NCI-H146 treated with DMSO at 0.1 percent for 48 hours (cell line): ENCODE data around the gene SEMA3D.

Source experiments
- DNase-seq: peaks from one replicate; lab custom pipeline; 2025; ENCODE audit not compliant: unreplicated experiment; lab: John Stamatoyannopoulos, UW

The SEMA3D gene

DNA sequence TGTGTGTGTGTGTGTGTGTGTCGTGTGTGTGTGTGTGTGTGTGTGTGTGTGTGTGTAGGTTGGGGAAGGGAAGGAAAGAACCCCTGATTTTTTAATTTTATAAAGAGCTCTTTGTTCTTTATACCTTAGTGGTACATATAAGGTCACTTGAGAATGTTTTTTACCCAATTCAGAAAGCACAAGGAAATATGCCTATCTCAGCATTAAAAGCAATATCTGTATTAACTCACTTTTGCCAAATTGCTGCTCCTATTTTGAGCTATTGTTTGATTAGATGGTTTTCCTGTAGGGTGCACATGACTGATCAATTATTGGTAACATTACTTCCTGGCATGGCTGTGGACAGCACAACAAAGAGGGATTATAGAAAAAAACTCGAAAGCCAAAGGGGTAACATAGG, 60.5 kb downstream of the SEMA3D start:
- no peak for DNase-seq

DNA sequence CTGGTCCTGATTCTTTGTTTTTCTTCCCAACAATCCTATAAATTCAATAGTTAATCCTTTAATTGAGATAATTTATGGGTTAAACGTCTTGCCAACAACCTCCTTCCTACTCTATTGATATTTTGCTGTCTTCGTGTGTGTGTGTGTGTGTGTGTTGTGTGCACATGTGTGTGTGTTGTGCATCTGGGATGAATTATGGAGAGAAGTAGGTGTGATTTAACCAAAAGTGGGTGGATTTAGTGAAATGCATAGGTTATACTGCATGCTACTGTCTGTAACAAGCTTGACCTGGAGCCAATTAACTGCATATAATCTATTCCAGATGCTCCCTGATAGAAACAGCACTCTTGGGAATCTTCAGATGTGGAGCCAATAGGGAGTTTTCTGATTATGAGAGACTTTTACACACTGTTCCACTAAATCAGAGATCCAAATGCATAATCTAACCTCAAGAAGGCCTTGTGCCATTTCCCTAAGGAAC, 61.2 kb downstream of the SEMA3D start:
- no peak for DNase-seq

DNA sequence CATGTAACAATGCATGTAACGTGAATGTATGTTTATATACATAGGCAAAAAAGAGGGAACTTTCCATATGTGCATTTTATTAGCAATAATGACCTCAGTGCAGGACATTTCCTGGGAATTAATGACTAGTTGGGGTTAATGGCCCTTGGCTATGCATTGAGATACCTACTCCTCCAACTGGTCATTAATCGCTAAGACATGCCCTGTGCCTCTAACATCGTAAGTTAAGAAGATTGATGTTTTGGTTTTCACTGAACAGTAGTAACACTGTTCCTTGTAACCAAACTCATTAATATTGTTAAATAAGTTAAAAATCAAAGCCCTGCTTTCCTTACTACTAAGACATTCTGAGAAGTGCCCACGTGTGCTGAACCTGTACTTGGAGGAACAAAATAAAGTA, 61.7 kb downstream of the SEMA3D start:
- no peak for DNase-seq

DNA sequence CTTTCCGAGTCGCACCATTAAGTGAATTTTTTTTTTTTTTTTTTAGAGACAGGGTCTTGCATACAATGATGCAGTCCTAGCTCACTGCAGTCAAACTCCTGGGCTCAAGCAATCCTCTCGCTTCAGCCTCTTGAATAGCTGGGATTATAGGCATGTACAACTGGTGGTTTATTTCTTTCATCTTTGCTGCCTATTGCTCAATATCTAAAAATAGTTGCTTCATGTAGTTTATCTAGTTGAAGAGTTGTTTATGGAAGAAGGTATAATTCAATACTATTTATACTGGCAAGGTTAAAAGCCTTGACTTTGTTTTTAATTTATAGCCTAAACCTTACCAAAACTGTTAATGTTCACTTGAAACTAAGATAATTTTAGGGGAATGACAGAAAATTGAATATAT, 66.9 kb downstream of the SEMA3D start:
- no peak for DNase-seq

DNA sequence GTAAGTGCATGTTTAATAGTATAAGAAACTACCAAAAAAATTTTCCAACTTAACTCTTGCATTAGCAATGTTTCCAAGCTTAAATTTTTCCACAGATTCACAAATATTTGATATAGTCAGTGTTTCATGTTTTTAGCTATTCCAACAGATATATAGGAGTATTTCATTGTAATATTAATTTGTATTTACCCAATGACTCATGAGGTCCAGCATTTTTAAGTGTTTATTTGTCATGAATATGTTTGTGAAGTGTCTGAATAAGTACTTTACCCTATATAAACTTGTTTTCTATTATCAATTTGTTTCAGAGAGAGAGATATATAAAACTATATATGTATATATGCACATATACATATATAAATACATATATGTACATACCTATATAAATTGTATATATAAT, 71.0 kb downstream of the SEMA3D start:
- DNase-seq, result no peak

DNA sequence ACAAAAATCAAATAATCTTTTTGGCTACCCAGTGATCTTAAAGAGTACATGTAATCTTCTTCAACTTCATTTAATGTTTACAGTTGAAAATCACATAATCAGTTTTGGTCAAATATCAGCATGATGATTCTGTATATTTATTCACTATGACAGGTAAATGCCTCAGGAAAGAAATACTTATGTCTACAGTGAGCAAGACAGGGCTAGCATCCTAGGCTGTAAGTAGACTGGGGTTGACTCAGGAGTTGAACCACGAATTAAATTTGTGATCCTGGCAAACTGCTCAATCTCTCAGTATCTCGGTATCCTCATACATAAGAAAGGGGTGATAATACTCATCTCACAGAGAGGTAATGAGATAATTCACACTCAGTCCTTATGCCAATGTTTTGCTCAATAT, 71.8 kb downstream of the SEMA3D start:
- no peak for DNase-seq

DNA sequence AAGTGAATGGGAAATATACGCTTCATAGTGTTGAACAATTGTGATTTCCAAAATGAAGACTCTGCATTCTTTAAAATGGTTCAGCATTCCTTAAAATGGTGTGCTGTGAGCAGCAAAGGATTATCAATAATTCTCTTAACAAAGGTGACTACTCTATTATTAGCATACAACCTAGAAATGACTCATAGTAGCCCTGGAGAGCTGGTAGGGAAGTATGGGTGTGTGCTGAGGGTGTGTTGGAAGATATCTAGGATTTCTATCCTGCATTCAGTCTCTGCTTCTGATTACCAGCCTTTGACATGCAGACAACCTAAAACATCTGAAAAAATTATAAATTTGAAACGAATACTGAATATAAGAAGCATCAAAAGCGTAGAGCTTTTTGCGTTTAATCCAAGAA, 72.5 kb downstream of the SEMA3D start:
- DNase-seq, result no peak

DNA sequence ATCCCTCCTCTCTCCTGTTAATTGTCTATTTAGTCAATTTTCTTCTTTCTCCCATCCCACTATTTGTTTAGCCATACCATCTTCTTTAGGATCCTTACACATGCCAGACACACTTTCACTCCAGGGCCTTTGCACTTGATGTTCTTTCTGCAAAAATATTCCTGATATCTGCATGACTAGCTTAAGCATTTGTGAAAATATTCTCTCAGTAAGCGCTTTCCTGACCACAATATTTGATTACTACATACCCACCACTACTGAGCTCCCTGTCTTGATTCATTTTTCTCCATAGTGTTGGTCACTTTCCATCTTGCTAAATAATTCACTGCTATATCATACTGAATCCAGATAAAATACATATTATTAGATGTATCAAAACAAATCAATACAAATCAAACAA, 75.1 kb downstream of the SEMA3D start:
- DNase-seq, result no peak

DNA sequence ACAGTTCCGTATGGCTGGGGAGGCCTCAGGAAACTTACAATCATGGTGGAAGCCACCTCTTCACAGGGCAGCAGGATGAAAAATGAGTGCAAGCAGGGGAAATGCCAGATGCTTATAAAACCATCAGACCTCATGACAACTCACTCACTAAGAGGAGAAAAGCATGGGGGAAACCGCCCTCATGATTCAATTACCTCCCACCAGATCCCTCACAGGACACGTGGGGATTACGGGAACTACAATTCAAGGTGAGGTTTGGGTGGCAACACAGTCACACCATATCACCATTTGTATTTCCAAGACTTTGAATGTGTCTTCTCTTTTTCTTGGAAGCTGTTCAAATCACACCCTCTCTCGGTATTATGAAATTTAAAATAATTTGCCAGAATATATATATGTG, 80.1 kb downstream of the SEMA3D start:
- DNase-seq, result no peak

DNA sequence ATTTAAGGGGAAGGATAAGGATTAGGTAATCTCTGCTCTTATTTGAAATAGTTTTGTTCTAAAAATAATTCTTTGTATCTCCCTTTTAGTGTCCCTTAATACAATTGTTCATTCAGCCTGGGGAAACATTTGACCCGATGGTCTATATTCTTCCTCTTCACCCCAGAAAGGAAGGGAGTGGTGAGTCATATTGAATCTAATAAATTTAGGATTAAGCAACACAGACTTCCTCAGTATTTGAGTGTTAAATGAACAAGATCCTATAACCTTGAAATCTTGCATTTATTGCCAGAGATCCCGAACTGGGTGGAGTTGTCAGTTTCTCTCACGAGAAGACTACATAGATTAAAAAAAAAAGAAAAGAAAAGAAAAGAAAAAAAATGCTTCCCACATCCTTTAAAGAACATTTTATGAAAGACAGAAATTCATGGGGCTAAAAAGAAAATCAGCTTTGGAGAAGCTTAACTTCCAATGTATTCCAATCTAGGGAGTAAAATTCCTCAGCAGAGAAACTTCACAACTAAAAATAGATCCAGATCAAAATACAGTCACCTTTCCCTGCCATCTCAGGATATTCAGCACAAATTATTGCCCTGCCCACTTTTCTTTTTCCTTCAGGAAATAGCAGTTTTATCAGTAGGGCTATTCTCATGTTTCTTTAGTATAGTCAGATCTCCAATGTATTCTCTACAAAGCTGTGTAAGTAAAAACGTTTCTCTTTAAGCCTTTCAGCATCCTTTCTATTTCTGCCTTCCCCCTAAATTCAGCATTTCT, 82.2 kb downstream of the SEMA3D start:
- DNase-seq, result no peak

DNA sequence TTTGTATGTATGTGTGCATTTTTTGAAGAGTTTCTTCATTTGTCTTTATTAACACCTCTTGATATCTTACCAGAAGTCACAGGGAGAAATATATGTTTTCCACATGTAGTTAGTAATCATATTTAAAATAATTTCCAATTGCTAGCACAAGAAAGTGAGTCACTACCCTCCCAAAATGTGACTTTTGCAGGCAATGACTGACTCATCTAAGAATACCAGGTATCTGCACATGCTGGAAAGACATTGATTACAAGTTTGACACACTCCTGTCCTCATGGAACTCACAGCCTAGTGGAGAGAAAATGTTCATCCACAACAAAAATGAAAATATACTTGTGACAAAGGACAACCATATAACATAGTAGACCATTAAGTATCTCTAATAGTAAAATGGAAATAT, 82.9 kb downstream of the SEMA3D start:
- no peak for DNase-seq

DNA sequence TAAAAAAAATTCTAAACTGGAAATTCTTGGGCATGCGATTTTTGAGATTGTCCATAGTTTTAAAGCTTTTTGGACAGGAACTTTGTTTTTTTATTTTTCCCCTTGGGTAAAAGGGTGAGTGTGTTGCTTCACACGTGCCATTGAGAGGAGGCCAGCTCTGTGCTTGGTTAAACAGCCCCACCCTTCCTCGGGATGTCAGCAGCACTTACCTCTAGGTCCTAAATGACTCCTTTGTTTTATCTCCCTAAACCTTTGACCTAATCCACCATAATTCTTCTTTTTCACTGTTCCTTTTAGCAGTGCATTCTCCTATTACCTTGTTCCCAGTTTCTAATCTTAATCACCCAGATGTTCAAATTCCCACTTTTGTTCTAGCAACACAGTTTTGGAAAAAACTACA, 83.5 kb downstream of the SEMA3D start:
- DNase-seq, result no peak

DNA sequence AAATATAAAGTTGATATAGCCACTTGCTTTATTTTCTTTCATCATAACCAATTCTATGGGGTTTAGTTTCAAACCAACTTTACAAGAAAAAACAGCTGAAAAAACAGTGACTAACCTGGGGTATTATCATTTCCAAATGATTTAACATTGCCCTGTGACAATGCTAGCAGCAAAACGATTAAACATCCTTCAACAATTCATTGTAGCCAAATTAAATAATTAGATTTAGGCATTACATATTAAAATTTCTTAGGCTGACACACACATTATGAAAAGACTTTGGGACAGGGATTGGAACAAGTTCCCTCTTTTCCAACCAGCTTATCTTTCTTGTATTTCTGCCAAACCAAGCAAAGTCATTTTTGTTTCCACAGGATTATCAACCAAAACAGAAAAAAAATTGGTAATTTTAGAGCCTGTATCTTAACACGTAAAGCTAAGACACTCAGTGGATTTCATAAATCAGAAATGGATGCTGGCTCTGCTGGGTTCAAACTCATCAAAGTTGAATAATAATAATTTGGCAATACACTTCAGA, 84.0 kb downstream of the SEMA3D start:
- DNase-seq, result no peak

DNA sequence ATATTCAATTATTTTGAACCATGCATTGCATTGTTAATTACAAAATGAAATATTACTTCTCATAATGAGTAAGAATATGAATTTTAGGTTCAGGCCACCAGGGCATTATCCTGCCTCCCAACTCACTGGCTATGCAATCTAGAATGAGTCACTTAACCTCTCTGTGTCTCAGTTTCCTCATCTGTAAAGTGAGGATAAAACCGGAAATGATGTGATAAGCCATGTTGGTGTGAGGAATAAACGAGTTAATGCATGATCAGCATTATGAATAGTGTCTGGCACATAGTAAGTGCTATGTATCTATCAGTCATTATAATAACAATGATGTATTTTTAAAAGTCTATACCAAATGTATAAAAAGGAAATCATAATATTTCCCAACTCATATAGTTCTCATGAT, 85.5 kb downstream of the SEMA3D start:
- DNase-seq, result no peak

DNA sequence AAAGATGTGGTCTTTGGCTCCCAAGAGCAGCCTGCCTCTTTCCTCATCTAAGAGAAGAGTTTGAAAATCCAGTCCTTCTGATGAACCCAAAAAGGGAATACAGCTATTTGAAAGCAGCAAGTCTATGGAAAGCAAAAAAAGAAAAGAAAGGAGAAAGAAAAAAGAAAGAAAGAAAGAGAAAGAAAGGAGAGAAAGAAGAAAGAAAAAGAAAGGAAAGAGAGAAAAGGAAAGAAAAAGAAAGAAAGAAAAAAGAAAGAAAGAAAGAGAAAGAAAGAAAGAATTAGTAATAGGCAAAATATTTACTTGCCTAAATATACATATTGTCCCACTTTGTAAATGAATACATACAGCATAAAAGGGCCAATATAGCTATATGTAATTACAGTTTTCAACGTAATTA, 89.0 kb downstream of the SEMA3D start:
- no peak for DNase-seq

DNA sequence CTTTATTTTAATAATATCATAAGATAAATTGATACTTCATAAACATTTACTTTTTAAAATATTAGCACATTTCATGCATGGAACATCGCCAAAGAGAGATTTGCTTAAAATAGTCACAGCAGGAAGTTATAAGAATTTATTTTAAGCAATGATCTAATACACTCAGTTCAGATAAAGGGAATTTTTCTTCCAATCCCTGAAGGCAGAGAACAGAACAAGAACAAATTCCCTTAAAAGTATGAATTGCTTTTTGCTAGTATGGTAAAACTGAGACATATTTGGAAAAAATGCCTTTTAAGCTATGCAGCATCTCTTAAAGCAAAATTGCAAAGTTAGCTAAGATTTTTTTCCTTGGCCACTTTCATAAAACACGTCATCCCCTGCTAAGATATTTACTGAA, 91.0 kb downstream of the SEMA3D start:
- DNase-seq, result no peak

DNA sequence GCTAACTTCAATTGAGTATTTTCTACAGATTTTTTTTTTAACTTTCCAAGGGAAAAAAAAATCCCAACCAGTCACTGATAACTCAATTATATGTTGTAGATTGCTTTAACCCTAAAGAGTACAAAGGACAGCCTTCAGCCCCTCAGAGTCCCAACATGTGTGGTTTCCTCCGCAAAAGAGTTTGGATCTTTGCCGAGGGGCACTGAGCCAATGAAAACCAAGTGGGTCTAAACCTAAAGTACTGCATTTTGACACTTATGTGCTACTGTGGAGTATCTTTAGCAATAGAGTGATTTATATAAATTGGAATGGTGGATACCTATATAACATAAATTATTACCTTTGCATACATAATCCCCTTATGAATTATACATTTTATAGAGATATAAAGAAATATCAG, 91.5 kb downstream of the SEMA3D start:
- DNase-seq, result no peak

DNA sequence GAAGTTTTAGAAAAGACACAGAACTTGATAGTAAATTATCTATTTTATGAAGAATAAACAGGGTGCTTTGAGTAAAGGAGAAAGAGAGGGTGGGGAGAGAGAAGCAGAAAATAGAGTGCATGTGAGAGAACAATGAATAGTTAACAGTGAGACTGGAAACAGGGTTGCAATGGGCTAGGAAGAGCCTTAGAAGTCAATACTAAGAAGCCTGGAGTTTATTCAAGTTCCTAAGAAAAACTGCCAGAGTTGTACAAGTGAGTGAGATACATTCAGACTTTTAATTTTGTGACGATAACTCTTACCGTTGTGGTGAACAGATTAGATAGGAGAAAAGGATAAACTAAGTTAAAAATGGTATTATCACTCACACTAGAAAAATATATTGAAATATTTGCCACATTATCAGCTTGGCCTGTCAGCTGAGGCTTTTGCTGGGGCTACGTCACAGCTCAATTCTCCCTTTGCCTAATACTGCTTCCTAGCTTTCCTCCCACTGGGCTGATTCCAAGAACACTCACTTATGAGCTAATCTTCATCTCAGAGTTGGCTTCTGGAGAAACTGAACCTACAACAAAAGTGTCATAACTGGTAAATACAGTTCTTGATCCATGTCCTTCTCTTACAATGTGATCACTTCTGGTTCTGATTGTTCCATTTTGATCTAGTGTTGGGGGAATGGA, 92.7 kb downstream of the SEMA3D start:
- no peak for DNase-seq

DNA sequence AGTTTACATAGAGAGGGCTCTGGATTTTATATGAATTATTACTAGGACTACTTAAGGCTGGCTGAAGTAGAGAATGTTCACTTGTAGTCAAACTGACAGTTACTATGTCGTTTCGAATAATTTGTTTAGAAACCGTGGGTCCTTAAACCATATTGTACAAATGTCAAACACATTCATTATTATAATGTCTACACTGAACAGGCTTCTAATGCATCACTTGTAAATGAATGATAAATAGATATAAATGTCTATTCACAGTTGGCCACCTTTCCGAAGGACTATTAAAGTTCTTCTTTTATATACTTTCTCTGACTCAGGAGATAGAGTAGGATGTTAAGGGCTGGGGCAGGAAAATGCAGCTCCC, 95.3 kb downstream of the SEMA3D start:
- no peak for DNase-seq

DNA sequence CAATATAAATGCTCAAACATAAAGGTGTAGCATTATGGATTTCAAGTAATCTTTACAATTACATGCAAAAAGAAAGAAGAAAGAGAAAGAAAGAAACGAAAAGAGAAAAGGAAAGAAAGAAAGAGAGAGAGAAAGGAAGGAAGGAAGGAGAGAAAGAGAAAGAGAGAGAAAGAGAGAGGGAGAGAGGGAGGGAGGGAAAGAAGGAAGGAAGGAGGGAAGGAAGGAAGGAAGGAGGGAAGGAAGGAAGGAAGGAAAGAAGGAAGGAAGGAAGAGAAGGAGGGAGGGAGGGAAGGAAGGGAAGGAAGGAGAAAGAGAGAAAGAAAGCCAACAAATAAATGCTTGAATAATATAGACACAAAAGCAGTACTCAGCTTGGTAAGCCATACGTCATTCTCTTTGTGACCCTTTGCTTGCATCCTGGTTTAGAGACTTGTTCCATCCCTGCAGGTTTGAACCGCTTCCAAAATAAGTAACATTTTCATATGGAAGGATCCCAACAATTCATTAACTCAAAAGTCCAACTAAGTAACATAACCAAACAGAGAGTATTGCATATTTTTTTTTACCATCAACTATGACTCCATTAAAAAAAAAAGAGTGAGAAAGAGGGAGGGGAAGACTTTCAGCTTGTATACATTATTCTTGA, 95.8 kb downstream of the SEMA3D start:
- DNase-seq, result no peak

DNA sequence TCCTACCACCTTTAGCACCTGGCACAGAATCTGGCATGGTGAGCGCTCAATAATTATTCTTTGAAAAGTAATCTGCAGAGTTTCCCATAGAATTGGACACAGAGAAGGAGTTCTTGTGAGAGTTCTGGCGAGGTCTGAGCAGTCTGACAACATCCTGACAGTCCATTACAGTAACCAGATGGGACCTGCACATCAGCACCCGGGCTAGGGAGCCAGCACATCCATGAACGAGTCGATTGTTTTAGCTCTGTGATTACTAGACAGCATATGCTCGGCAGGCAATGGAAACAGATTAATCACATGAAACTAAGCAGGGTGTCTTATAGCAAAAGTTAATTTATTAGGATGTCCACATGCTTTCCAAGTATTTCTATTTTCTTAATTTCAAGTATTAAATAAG, 96.7 kb downstream of the SEMA3D start:
- no peak for DNase-seq

DNA sequence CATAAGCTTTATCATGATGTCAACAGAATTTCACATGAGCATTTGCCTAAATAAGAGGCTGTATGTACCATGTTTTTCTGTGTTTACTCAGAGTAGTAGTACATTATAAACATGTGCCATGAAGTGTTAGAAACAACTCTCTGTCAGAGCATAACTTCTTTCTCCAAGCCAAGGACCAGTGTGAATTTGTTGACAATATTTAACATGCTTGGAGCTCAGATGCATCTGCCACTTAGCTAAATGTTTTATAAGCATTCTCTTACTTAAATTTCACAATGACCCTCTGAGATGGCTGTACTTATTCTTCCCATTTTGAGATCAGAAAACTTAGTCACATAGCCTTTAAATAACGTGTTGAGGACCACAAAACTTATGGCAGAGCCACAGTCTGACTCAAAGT, 105.0 kb downstream of the SEMA3D start:
- no peak for DNase-seq
